ENCODE data around the gene LUM. TPM values are rescaled to one million over a fixed set of nuclear protein-coding genes. Genes with fewer than 3 reads are reported as not detected.

LUM gene
- total RNA-seq, 1 donor from 2014 or later = 130 TPM

Other genes starting within 250 kb of the LUM start
- not detected for gene CCER1, start 156.3 kb downstream of the LUM start, total RNA-seq
- not detected for gene EPYC, start 106.5 kb downstream of the LUM start, total RNA-seq
- 0.19 TPM for gene KERA, start 53.5 kb downstream of the LUM start, total RNA-seq
- gene DCN, start 71.3 kb upstream of the LUM start, total RNA-seq = 480 TPM

Data from cardiac septum (tissue), 1 donor.